OCI-LY1 (cell line): Measurements from ENCODE around the gene DLL4.

ENCODE experiments used
- CTCF ChIP-seq: fragments of 200-600 bp; sonication (generic), shearing (Covaris generic); IDR thresholded peaks from 2 replicates; pipeline ENCODE4 v1.5.1; 2017; ENCODE audit warnings: mild to moderate bottlenecking, antibody characterized with exemption, low read length, moderate library complexity, mixed read lengths
- EZH2 ChIP-seq: fragments of 200-600 bp; sonication (generic), shearing (Covaris generic); IDR thresholded peaks from 2 replicates; pipeline ENCODE4 v1.8.0; 2017; ENCODE audit warnings: borderline replicate concordance, mixed run types, mild to moderate bottlenecking, antibody characterized with exemption, low read length, moderate library complexity, mixed read lengths

- TF ChIP-seq CTCF, result no peak
- no peak for TF ChIP-seq EZH2
These were observed 14.7 kb downstream of the DLL4 start for GRCh38 chr15:40943764-40944365.
